SJCRH30 (cell line): Measurements from ENCODE around the gene PSMC5. TPM values are rescaled to one million over a fixed set of nuclear protein-coding genes. Genes with fewer than 3 reads are reported as not detected.
"Not testable (repeated sequence)": the region's sequence is repeated elsewhere in the genome, so short reads cannot be mapped to it uniquely, and the experiment has no call there.

Source experiments
- DNase-seq, 2 experiments: peaks; one replicate each; pipeline ENCODE4 v3.0.0-alpha.2; 2015 to 2020
- H3K27ac ChIP-seq: fragments of 250-450 bp; sonication (Bioruptor Pico); 2 replicates; pipeline ENCODE4 v1.5.1; 2020; ENCODE audit warnings: mild to moderate bottlenecking, moderate library complexity
- H3K27me3 ChIP-seq: fragments of 250-450 bp; sonication (Bioruptor Pico); 2 replicates; pipeline ENCODE4 v1.5.1; 2020; ENCODE audit warnings: mild to moderate bottlenecking, moderate library complexity
- H3K36me3 ChIP-seq: fragments of 250-450 bp; sonication (Bioruptor Pico); 2 replicates; pipeline ENCODE4 v1.5.1; 2020; ENCODE audit warnings: mild to moderate bottlenecking, moderate library complexity
- H3K4me1 ChIP-seq: fragments of 250-450 bp; sonication (Bioruptor Pico); 2 replicates; pipeline ENCODE4 v1.5.1; 2020; ENCODE audit warnings: mild to moderate bottlenecking, moderate library complexity
- H3K4me3 ChIP-seq: fragments of 250-450 bp; sonication (Bioruptor Pico); 2 replicates; pipeline ENCODE4 v1.5.1; 2020; ENCODE audit warnings: mild to moderate bottlenecking, moderate library complexity
- H3K9me3 ChIP-seq: fragments of 250-450 bp; sonication (Bioruptor Pico); replicated peaks from 2 replicates; pipeline ENCODE4 v1.5.1; 2020; ENCODE audit warnings: mild to moderate bottlenecking, moderate library complexity
- total RNA-seq: library from RNA; depleted of rRNA; stranded (reverse); fragments of >200 nt; shearing (Covaris generic); gene quantifications from 2 replicates; pipeline ENCODE4 v1.2.3, GENCODE V29; 2014; rRNA removed

PSMC5 gene
- total RNA-seq, 1 experiment from 2014 or later, result 64.8 TPM

- no peak overlapping the region for H3K4me3 ChIP-seq
- H3K27ac ChIP-seq, result no peak overlapping the region
- H3K36me3 ChIP-seq, result no peaks in the 10 kb centered on the region
- H3K27me3 ChIP-seq, result no peaks in the 10 kb centered on the region
- DNase-seq, result no peak
- H3K4me1 ChIP-seq, result no peaks in the 10 kb centered on the region
- no peaks in the 10 kb centered on the region for H3K9me3 ChIP-seq
Observed at GRCh38 chr17:63859257-63859656, 32.0 kb downstream of the PSMC5 start.

GRCh38 chr17:63866625-63867024, 39.4 kb downstream of the PSMC5 start:
- not testable (repeated sequence) for H3K27ac ChIP-seq, H3K4me1 ChIP-seq, H3K36me3 ChIP-seq, DNase-seq, H3K27me3 ChIP-seq, H3K4me3 ChIP-seq, H3K9me3 ChIP-seq

- not testable (repeated sequence) for H3K36me3 ChIP-seq, H3K9me3 ChIP-seq, H3K4me1 ChIP-seq, H3K4me3 ChIP-seq, H3K27me3 ChIP-seq, H3K27ac ChIP-seq
- DNase-seq, result peak in 1 of 2 experiments; percentile 37
Observed at GRCh38 chr17:63869491-63870291, 42.5 kb downstream of the PSMC5 start.

- not testable (repeated sequence) for H3K9me3 ChIP-seq, H3K27me3 ChIP-seq, H3K4me1 ChIP-seq
Observed at GRCh38 chr17:63870292-63870665, 43.0 kb downstream of the PSMC5 start.

GRCh38 chr17:63871646-63872365, 44.6 kb downstream of the PSMC5 start:
- not testable (repeated sequence) for H3K36me3 ChIP-seq, DNase-seq, H3K4me3 ChIP-seq, H3K9me3 ChIP-seq, H3K4me1 ChIP-seq, H3K27me3 ChIP-seq, H3K27ac ChIP-seq

More at GRCh38 chr17:63870292-63870665, 43.0 kb downstream of the PSMC5 start:
- not testable (repeated sequence) for DNase-seq, H3K4me3 ChIP-seq, H3K36me3 ChIP-seq, H3K27ac ChIP-seq

- not testable (repeated sequence) for H3K4me1 ChIP-seq, H3K4me3 ChIP-seq, H3K27ac ChIP-seq, H3K9me3 ChIP-seq, H3K27me3 ChIP-seq, H3K36me3 ChIP-seq, DNase-seq
Observed at GRCh38 chr17:63873577-63873976, 46.3 kb downstream of the PSMC5 start, which contains the start of gene CSH2. Gene CSH2 (minus strand): TSS chr17:63873677. CDS start chr17:63873614, 63 bp downstream.

- not testable (repeated sequence) for DNase-seq, H3K36me3 ChIP-seq, H3K27me3 ChIP-seq, H3K4me3 ChIP-seq, H3K27ac ChIP-seq, H3K4me1 ChIP-seq, H3K9me3 ChIP-seq
Observed at GRCh38 chr17:63874061-63874626, 46.9 kb downstream of the PSMC5 start.

GRCh38 chr17:63874693-63875092, 47.5 kb downstream of the PSMC5 start:
- H3K27ac ChIP-seq, H3K4me1 ChIP-seq, H3K36me3 ChIP-seq, DNase-seq, H3K9me3 ChIP-seq, H3K4me3 ChIP-seq, H3K27me3 ChIP-seq: not testable (repeated sequence)

GRCh38 chr17:63878413-63878812, 51.2 kb downstream of the PSMC5 start:
- H3K4me3 ChIP-seq, H3K27me3 ChIP-seq, H3K36me3 ChIP-seq, H3K9me3 ChIP-seq, H3K27ac ChIP-seq, DNase-seq, H3K4me1 ChIP-seq: not testable (repeated sequence)

- no peak for DNase-seq
Observed at GRCh38 chr17:63880706-63881105, 53.5 kb downstream of the PSMC5 start.

GRCh38 chr17:63881337-63881736, 54.1 kb downstream of the PSMC5 start:
- not testable (repeated sequence) for H3K9me3 ChIP-seq, H3K4me1 ChIP-seq, DNase-seq, H3K36me3 ChIP-seq, H3K27me3 ChIP-seq, H3K4me3 ChIP-seq, H3K27ac ChIP-seq

More at GRCh38 chr17:63880706-63881105, 53.5 kb downstream of the PSMC5 start:
- no peaks in the 10 kb centered on the region for H3K36me3 ChIP-seq
- no peaks in the 10 kb centered on the region for H3K4me1 ChIP-seq
- H3K9me3 ChIP-seq, result no peaks in the 10 kb centered on the region
- H3K27ac ChIP-seq, result no peak overlapping the region
- H3K4me3 ChIP-seq, result no peak overlapping the region
- H3K27me3 ChIP-seq, result no peaks in the 10 kb centered on the region

Other genes starting within 250 kb of the PSMC5 start
- 18.2 and 20.1 TPM in 2 replicates for gene TACO1, start 226.5 kb upstream of the PSMC5 start, total RNA-seq
- gene MAP3K3, start 205.0 kb upstream of the PSMC5 start, total RNA-seq, result 24.2 and 25.9 TPM in 2 replicates
- 23.1 and 23.2 TPM in 2 replicates for gene LIMD2, start 127.3 kb upstream of the PSMC5 start, total RNA-seq
- 16.8 and 23.2 TPM in 2 replicates for gene STRADA, start 85.6 kb upstream of the PSMC5 start, total RNA-seq
- gene CCDC47, start 53.8 kb upstream of the PSMC5 start, total RNA-seq, result 49.8 and 54.9 TPM in 2 replicates
- 64.5 and 78.7 TPM in 2 replicates for gene DDX42, start 53.3 kb upstream of the PSMC5 start, total RNA-seq
- gene FTSJ3, start 232 bp downstream of the PSMC5 start, total RNA-seq, result 34.9 and 35.1 TPM in 2 replicates
- gene SMARCD2, start 15.3 kb downstream of the PSMC5 start, total RNA-seq, result 35.7 and 38.5 TPM in 2 replicates
- not detected in 2 replicates for gene CSH2, start 46.2 kb downstream of the PSMC5 start, total RNA-seq
- gene GH2, start 54.5 kb downstream of the PSMC5 start, total RNA-seq, result not detected in 2 replicates
- not detected in 2 replicates for gene CSH1, start 69.1 kb downstream of the PSMC5 start, total RNA-seq
- not detected in 2 replicates for gene CSHL1, start 83.8 kb downstream of the PSMC5 start, total RNA-seq
- gene GH1, start 91.4 kb downstream of the PSMC5 start, total RNA-seq, result not detected in 2 replicates
- 0.48 and 1.2 TPM in 2 replicates for gene CD79B, start 104.9 kb downstream of the PSMC5 start, total RNA-seq
- 12.4 and 14.3 TPM in 2 replicates for gene SCN4A, start 145.5 kb downstream of the PSMC5 start, total RNA-seq
- 0.12 TPM in 1 of 2 replicates, not detected in the other for gene PRR29, start 170.9 kb downstream of the PSMC5 start, total RNA-seq
- 0.33 and 0.43 TPM in 2 replicates for gene ICAM2, start 193.2 kb downstream of the PSMC5 start, total RNA-seq